Peyer's patch (tissue), 4 donors: Measurements from ENCODE around the gene DAO. TPM values are rescaled to one million over a fixed set of nuclear protein-coding genes. Genes with fewer than 3 reads are reported as not detected.
A peak's percentile ranks its signal among the peaks of the same experiment; 100 is the strongest.

ENCODE experiments used
- DNase-seq, 3 donors: peaks; one replicate each; pipeline ENCODE4 v3.0.0-alpha.2; 2017 to 2019
- H3K27ac ChIP-seq, 4 donors: fragments of 200-600 bp; sonication (generic); one replicate each; pipeline ENCODE4 v1.5.1; 2016 to 2019
- H3K27me3 ChIP-seq, 2 donors: fragments of 200-600 bp; sonication (generic); one replicate each; pipeline ENCODE4 v1.5.1; 2019
- H3K36me3 ChIP-seq, 3 donors: fragments of 200-600 bp; sonication (generic); one replicate each; pipeline ENCODE4 v1.5.1; 2016 to 2019
- H3K4me1 ChIP-seq, 4 donors: fragments of 200-600 bp; sonication (generic); one replicate each; pipeline ENCODE4 v1.5.1; 2016 to 2019
- H3K4me3 ChIP-seq, 4 donors: fragments of 200-600 bp; sonication (generic); 1 replicate in 3 of 4; 2 replicates in 1 of 4; pipeline ENCODE4 v1.5.1; 2016 to 2019; ENCODE audit warnings: mild to moderate bottlenecking in 1 of 4
- H3K9me3 ChIP-seq, 4 donors: fragments of 200-600 bp; sonication (generic); one replicate each; pipeline ENCODE4 v1.5.1; 2016 to 2019; ENCODE audit warnings: mild to moderate bottlenecking in 1 of 4
- POLR2A ChIP-seq, 2 donors: fragments of 450-650 bp; IDR thresholded peaks; one replicate each; pipeline ENCODE4 v1.5.1; 2017; ENCODE audit warnings: antibody characterized with exemption in 2 of 2, mild to moderate bottlenecking in 2 of 2, moderate library complexity in 2 of 2
- total RNA-seq, 4 donors: library from RNA; depleted of rRNA; stranded (reverse); fragments of >200 nt; gene quantifications; one replicate each; pipeline ENCODE4 v1.1.0, GENCODE V29; 2016
- TF ChIP-seq, protein P1 (sequence below), 6 experiments: fragments of 450-650 bp in 4 of 6; fragments of 200-600 bp in 2 of 6; sonication (generic) in 1 of 6; IDR thresholded peaks; one replicate each; pipeline ENCODE4 v1.5.1; 2017 to 2019; ENCODE audit warnings: antibody characterized with exemption in 6 of 6, mild to moderate bottlenecking in 3 of 6, moderate library complexity in 1 of 6

The DAO gene
- 1 to 10 TPM in 1 of 4 donors, not detected in 3; 1.2 TPM for total RNA-seq

DNA sequence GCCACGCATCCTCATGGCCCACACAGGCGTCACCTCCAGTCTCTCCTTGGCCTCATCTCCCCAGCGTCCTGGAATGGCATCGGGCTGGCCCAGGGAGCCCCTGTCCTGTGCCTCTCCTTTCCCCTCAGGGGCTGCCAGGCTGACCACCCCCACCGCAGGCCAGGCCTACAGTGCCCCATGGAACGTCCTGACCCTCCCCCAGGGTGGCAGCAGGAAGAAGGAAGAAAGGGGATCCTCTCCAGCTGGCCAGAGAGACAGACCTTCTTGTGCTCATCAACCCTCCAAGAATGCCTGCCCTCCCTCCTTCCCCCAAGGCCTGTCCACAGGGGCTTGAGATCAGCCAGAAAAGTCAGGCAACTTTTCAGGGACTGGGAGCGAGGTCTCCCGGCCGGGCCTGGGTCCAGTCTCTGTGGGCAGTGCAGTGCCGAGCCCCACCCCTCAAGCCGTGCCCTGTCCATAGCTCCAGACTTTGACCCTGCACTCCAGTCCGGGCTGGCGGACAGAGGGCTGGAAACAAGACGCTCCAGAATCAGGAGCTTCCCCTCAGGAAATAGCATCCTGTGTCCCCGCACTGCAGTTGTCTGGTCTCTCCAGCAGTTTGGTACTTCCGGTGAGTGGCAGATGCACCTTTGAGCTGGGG, at the start of gene DAO:
TSS of gene DAO (plus strand) at position 478 of the 640 bp plus-strand sequence. CDS start 4,915 bp downstream, outside the sequence.
- TF ChIP-seq POLR2A (IDR thresholded peaks at IDR 0.05), result no peak
- TF ChIP-seq, protein P1, sequence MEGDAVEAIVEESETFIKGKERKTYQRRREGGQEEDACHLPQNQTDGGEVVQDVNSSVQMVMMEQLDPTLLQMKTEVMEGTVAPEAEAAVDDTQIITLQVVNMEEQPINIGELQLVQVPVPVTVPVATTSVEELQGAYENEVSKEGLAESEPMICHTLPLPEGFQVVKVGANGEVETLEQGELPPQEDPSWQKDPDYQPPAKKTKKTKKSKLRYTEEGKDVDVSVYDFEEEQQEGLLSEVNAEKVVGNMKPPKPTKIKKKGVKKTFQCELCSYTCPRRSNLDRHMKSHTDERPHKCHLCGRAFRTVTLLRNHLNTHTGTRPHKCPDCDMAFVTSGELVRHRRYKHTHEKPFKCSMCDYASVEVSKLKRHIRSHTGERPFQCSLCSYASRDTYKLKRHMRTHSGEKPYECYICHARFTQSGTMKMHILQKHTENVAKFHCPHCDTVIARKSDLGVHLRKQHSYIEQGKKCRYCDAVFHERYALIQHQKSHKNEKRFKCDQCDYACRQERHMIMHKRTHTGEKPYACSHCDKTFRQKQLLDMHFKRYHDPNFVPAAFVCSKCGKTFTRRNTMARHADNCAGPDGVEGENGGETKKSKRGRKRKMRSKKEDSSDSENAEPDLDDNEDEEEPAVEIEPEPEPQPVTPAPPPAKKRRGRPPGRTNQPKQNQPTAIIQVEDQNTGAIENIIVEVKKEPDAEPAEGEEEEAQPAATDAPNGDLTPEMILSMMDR (IDR thresholded peaks at IDR 0.05), result no peak
- DNase-seq, result no peak
- no peaks in the 10 kb centered on the region for H3K36me3 ChIP-seq
- no peak within 1 kb of the TSS for H3K27ac ChIP-seq
- no peaks in the 10 kb centered on the region for H3K9me3 ChIP-seq
- H3K4me3 ChIP-seq, result no peak within 1 kb of the TSS
- no peaks in the 10 kb centered on the region for H3K4me1 ChIP-seq
- H3K27me3 ChIP-seq, result no peaks in the 10 kb centered on the region

DNA sequence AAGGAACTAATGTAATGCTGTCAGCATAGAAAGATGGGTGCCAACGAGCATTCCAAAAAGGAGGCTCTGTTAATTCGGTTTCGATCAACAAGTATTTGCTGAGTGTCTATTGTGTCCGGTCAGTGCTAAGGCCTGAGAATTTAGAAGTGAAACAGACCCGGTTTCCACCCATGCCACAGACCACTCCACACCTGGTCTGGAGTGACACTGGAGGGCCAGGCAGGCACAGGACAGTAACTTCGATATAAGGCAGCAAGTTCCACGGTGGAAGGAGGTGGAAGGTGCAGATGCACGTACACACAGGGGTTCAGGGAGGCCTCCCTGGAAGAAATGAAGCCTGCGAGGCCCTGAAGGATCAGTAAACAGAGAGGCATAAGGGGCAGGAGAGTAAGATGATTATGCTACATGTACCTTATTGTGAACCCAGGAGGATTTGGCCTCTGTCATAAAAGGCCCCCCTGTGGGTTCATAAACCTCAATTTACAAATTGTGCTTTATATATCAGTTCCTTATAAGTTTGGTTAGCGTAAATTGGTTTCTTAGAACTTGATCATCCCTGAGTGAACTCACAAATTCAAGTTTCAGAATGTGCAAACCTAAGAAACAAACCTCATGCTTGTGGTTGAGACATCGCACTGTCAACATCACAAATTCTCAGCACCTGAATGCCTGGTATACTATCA, 48.4 kb upstream of the DAO start:
- Histone ChIP-seq H3K27me3 (no peaks in the 10 kb centered on the region), H3K4me1 (peaks cover 0 to 19% (median 10%) of the 10 kb centered on the region in 4 donors), H3K27ac (peak overlapping the region; percentile 8 to 81 (median 55)), H3K9me3 (no peaks in the 10 kb centered on the region), H3K36me3 (no peaks in the 10 kb centered on the region), H3K4me3 (no peak overlapping the region)
- no peak for TF ChIP-seq POLR2A (IDR thresholded peaks at IDR 0.05)
- TF ChIP-seq, protein P1 (IDR thresholded peaks at IDR 0.05), result no peak
- no peak for DNase-seq

DNA sequence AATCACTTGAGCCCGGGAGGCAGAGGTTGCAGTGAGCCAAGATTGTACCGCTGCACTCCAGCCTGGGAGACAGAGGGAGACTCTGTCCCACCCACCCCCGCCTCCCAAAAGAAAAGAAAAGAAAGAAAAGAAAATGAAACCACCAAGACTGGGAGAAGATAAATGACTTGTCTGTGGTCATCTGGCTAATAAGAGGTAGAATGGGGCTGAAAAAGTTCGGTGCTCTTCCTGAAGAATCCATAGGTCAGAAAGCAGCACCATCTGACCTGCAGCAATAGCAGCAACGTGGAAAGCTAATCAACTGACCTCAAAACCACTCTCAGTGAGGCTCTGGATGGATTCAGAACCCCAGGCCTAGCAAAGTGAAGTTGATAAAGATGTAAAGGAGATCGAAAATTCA, 47.7 kb upstream of the DAO start:
- DNase-seq, result no peak
- H3K4me1 ChIP-seq, result peaks cover 0 to 14% (median 7%) of the 10 kb centered on the region in 4 donors
- no peaks in the 10 kb centered on the region for H3K27me3 ChIP-seq
- H3K36me3 ChIP-seq, result no peaks in the 10 kb centered on the region
- H3K27ac ChIP-seq, result peak overlapping the region; percentile 42 to 81 (median 63)
- H3K9me3 ChIP-seq, result no peaks in the 10 kb centered on the region
- no peak for TF ChIP-seq POLR2A (IDR thresholded peaks at IDR 0.05)
- TF ChIP-seq, protein P1 (IDR thresholded peaks at IDR 0.05), result no peak
- H3K4me3 ChIP-seq, result no peak overlapping the region

DNA sequence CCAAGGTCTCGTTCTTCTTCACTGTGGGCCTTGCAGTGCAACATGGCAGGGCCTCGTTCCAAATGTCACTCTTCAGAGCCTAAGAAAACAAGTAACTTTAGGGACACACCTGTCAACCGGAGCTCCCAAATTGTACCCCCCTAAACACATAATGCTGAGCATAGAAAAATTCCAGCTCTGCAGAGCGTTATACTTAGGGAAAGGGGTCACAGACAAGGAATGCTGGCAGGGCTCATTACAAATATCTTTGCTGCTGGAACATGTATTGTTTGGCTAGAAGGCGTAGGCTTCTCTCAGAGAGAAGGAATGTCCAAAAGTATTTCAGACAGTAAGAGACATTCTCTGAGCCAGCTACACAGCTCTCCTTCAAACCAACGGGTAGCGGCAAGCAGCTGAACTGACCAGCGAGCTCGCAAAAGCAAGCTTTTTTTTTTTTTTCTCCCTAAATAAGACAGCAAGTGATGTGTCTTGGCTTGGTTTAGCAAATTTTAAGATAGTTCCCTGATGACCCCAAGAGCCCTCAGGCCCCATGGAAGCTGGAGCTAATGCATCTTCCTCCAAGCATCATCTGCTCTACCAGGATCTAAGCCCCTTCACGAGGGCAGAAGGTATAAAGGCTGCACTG, 47.0 kb upstream of the DAO start:
- Histone ChIP-seq H3K27ac (peak overlapping the region; percentile 44 to 81 (median 63)), H3K4me3 (no peak overlapping the region), H3K36me3 (no peaks in the 10 kb centered on the region), H3K27me3 (no peaks in the 10 kb centered on the region), H3K9me3 (no peaks in the 10 kb centered on the region), H3K4me1 (peaks cover 3 to 8% (median 7%) of the 10 kb centered on the region in 4 donors)
- DNase-seq, result no peak
- TF ChIP-seq, protein P1 (IDR thresholded peaks at IDR 0.05), result no peak

DNA sequence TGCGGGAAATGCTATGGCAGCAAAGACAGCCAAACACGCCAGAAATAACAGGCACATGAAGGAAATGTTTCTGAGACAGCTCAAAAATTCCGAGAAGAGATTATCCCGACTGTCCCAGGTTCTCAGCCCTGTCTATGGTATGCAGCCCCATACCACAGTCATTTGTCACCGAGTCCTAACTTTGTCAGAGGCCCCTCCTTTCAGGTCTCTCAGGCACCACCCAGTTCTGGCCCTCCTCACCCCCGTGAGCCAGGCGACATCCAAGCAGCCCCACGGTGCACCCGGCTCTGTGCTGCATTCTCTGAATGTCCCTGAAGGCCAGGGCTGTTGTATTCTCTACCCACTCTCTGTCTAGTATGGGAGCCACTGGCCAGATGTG, 46.5 kb upstream of the DAO start:
- Histone ChIP-seq H3K27ac (peak overlapping the region; percentile 44 to 81 (median 63)), H3K4me3 (no peak overlapping the region), H3K27me3 (no peaks in the 10 kb centered on the region), H3K36me3 (no peaks in the 10 kb centered on the region), H3K9me3 (no peaks in the 10 kb centered on the region), H3K4me1 (peaks cover 3 to 8% (median 7%) of the 10 kb centered on the region in 4 donors)
- no peak for TF ChIP-seq POLR2A (IDR thresholded peaks at IDR 0.05)
- TF ChIP-seq, protein P1 (IDR thresholded peaks at IDR 0.05), result no peak
- DNase-seq, result no peak
